Activated CD4-positive, alpha-beta T cell treated with anti-CD3 and anti-CD28 coated beads, Interleukin-2, Interleukin-4, amounts not matched to agents 100 ng/mL and 50 ng/mL, durations not matched to agents 16 hours and 8 hours (primary cell): ENCODE data around the gene FOXRED1.

ENCODE experiments used
- DNase-seq: peaks from one replicate; pipeline ENCODE4 v3.0.0-alpha.2; 2020; ENCODE audit warnings: low spot score

FOXRED1 gene

GRCh38 chr11:126311401-126312291 lies 42.7 kb downstream of the FOXRED1 start:
- no peak for DNase-seq

- no peak for DNase-seq
Measured at GRCh38 chr11:126312961-126313360, 44.0 kb downstream of the FOXRED1 start.

GRCh38 chr11:126313826-126314225 lies 44.9 kb downstream of the FOXRED1 start:
- DNase-seq = no peak

GRCh38 chr11:126317432-126317755 lies 48.4 kb downstream of the FOXRED1 start:
- peak; percentile 37 for DNase-seq

- DNase-seq = no peak
Measured at GRCh38 chr11:126317756-126318573, 49.0 kb downstream of the FOXRED1 start.

GRCh38 chr11:126318574-126319373 lies 49.8 kb downstream of the FOXRED1 start:
- peak; percentile 35 for DNase-seq

GRCh38 chr11:126319374-126319740 lies 50.4 kb downstream of the FOXRED1 start:
- no peak for DNase-seq

GRCh38 chr11:126322996-126323395 lies 54.0 kb downstream of the FOXRED1 start:
- DNase-seq = no peak

- DNase-seq = no peak
Measured at GRCh38 chr11:126327281-126328000, 58.5 kb downstream of the FOXRED1 start.
